HG02588 (cell line): ENCODE data around the gene LDLRAP1.

Experiments used
- ATAC-seq: cut with Tn5 transposase; IDR thresholded peaks from one replicate; pipeline ENCODE4 v1.9.1; 2021; ENCODE audit warnings: mild to moderate bottlenecking, moderate library complexity; ENCODE audit not compliant: unreplicated experiment

LDLRAP1 gene

GRCh38 chr1:25523542-25523941 is 19.9 kb upstream of the LDLRAP1 start:
- ATAC-seq, result no peak

- no peak for ATAC-seq
These were observed 18.6 kb upstream of the LDLRAP1 start for GRCh38 chr1:25524568-25525360.

- ATAC-seq, result no peak
These were observed 18.1 kb upstream of the LDLRAP1 start for GRCh38 chr1:25525361-25525688.

GRCh38 chr1:25526753-25527152 is 16.7 kb upstream of the LDLRAP1 start:
- no peak for ATAC-seq

GRCh38 chr1:25527226-25527846 is 16.1 kb upstream of the LDLRAP1 start:
- no peak for ATAC-seq

GRCh38 chr1:25527946-25528595 is 15.3 kb upstream of the LDLRAP1 start:
- ATAC-seq, result no peak

- ATAC-seq, result no peak
These were observed 14.4 kb upstream of the LDLRAP1 start for GRCh38 chr1:25528881-25529517.

GRCh38 chr1:25529518-25530185 is 13.8 kb upstream of the LDLRAP1 start:
- ATAC-seq, result no peak

GRCh38 chr1:25530186-25531081 is 13.0 kb upstream of the LDLRAP1 start:
- ATAC-seq, result no peak

- ATAC-seq, result no peak
These were observed 12.3 kb upstream of the LDLRAP1 start for GRCh38 chr1:25531082-25531461.

- no peak for ATAC-seq
These were observed 10.4 kb upstream of the LDLRAP1 start for GRCh38 chr1:25532970-25533369.

- no peak for ATAC-seq
These were observed 9.5 kb upstream of the LDLRAP1 start for GRCh38 chr1:25533775-25534409.

- no peak for ATAC-seq
These were observed 9.0 kb upstream of the LDLRAP1 start for GRCh38 chr1:25534410-25534788.

- no peak for ATAC-seq
These were observed 7.3 kb upstream of the LDLRAP1 start for GRCh38 chr1:25536124-25536523.

GRCh38 chr1:25537153-25537831 is 6.1 kb upstream of the LDLRAP1 start:
- ATAC-seq, result no peak

GRCh38 chr1:25538191-25538767 is 5.1 kb upstream of the LDLRAP1 start:
- ATAC-seq, result no peak

- ATAC-seq, result no peak
These were observed 2.6 kb upstream of the LDLRAP1 start for GRCh38 chr1:25540750-25541342.

- no peak for ATAC-seq
These were observed 2.0 kb upstream of the LDLRAP1 start for GRCh38 chr1:25541425-25541824.
